Psoas muscle (tissue), 8 donors: Measurements from ENCODE around the gene COG5. TPM values are rescaled to one million over a fixed set of nuclear protein-coding genes. Genes with fewer than 3 reads are reported as not detected.

Experiments
- ATAC-seq, 4 donors: fragments of 200-7000 bp; cut with Tn5 transposase; one replicate each; pipeline ENCODE4 v1.9.1; 2020; ENCODE audit warnings: moderate library complexity in 3 of 4, mild to moderate bottlenecking in 2 of 4
- DNase-seq, 2 donors: peaks; one replicate each; pipeline ENCODE4 v3.0.0-alpha.2; 2020
- H3K27ac ChIP-seq: fragments of 200-600 bp; one replicate; pipeline ENCODE4 v1.8.0; 2022
- H3K27me3 ChIP-seq, 3 donors: fragments of 200-600 bp in 1 of 3; one replicate each; pipeline versions ENCODE4 v1.6.1 to v1.8.0; 2013 to 2022; ENCODE audit warnings: low read length in 2 of 3, mild to moderate bottlenecking in 2 of 3, moderate library complexity in 1 of 3; ENCODE audit not compliant: insufficient read depth in 3 of 3
- H3K36me3 ChIP-seq, 2 donors: fragments of 200-600 bp in 1 of 2; one replicate each; pipeline versions ENCODE4 v1.6.1 to v1.8.0; 2013 to 2022; ENCODE audit warnings: low read depth in 1 of 2, mild to moderate bottlenecking in 1 of 2, moderate library complexity in 1 of 2; ENCODE audit not compliant: insufficient read depth in 1 of 2
- H3K4me1 ChIP-seq: fragments of 200-600 bp; one replicate; pipeline ENCODE4 v1.8.0; 2022
- H3K4me3 ChIP-seq: fragments of 200-600 bp; one replicate; pipeline ENCODE4 v1.8.0; 2022; ENCODE audit warnings: mild to moderate bottlenecking
- H3K9me3 ChIP-seq: fragments of 200-600 bp; one replicate; pipeline ENCODE4 v1.8.0; 2022
- WGBS, 3 donors: extraction: QIAGEN DNeasy Blood & Tissue Kit; methylation state at CpG; one replicate each; pipeline versions ENCODE4 v1.1.6 to v1.1.7; 2013; 5-methylcytosine and 5-hydroxymethylcytosine counted together
- intact Hi-C, 2 donors: fragments of 100-400 bp; cut with DNase I; formaldehyde crosslinking; loops; one replicate each; pipeline versions ENCODE4 v1.11.0 to v1.14.2; 2022
- polyA plus RNA-seq, 3 donors: library from polyadenylated mRNA; stranded (reverse); fragments of 200-250 nt; gene quantifications; one replicate each; pipeline ENCODE4 v1.2.3, GENCODE V29; 2013
- total RNA-seq, 4 donors: library from RNA; stranded (reverse); fragmentation: NEBNext Ultra II Directional in 2 of 4; extraction: Animal tissue kit (Norgen Biotek cat#: 25700) in 2 of 4; gene quantifications; one replicate each; pipeline versions ENCODE4 v1.2.1 to v1.2.4, GENCODE V29; 2021 to 2023
- TF ChIP-seq, protein P1 (sequence below): fragments of 200-600 bp; IDR thresholded peaks from one replicate; pipeline ENCODE4 v1.8.0; 2022; ENCODE audit warnings: antibody characterized with exemption
- donor health status: healthy with polysubstance abuse.
- donor health status: DM: no; HTN: no; CAD: no; lungs with moderate emphysema.
- donor health status: Bipolar disorder and iron deficiency.
- donor health status: healthy.
- donor health status: DM: yes; HTN: yes; CAD: no.
- donor health status: DM: no; HTN: no; CAD: no.
- donor health status: DM: no; HTN: no; CAD: no.
- donor health status: DM: yes; HTN: yes; CAD: no.

The COG5 gene
- total and polyA plus RNA-seq, 7 donors: 4.8 to 35.1 (median 18.8) TPM

GRCh38 chr7:107494884-107495283 lies 68.8 kb downstream of the COG5 start:
- 83 to 93% (median 92%) methylated on average over 6 of the region's 6 CpGs for WGBS, 3 donors
- ATAC-seq (no peak), DNase-seq (no peak)
- H3K9me3 ChIP-seq: no peaks in the 10 kb centered on the region
- H3K4me1 ChIP-seq: peaks cover 10% of the 10 kb centered on the region
- intact Hi-C loops: no loop called here
- H3K27ac ChIP-seq: no peak overlapping the region
- no peaks in the 10 kb centered on the region for H3K36me3 ChIP-seq
- no peaks in the 10 kb centered on the region for H3K27me3 ChIP-seq
- no peak overlapping the region for H3K4me3 ChIP-seq
- TF ChIP-seq, protein P1, sequence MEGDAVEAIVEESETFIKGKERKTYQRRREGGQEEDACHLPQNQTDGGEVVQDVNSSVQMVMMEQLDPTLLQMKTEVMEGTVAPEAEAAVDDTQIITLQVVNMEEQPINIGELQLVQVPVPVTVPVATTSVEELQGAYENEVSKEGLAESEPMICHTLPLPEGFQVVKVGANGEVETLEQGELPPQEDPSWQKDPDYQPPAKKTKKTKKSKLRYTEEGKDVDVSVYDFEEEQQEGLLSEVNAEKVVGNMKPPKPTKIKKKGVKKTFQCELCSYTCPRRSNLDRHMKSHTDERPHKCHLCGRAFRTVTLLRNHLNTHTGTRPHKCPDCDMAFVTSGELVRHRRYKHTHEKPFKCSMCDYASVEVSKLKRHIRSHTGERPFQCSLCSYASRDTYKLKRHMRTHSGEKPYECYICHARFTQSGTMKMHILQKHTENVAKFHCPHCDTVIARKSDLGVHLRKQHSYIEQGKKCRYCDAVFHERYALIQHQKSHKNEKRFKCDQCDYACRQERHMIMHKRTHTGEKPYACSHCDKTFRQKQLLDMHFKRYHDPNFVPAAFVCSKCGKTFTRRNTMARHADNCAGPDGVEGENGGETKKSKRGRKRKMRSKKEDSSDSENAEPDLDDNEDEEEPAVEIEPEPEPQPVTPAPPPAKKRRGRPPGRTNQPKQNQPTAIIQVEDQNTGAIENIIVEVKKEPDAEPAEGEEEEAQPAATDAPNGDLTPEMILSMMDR: no peak

GRCh38 chr7:107494315-107494751 lies 69.4 kb downstream of the COG5 start:
- H3K27ac ChIP-seq: no peak overlapping the region
- H3K27me3 ChIP-seq: no peaks in the 10 kb centered on the region
- H3K4me3 ChIP-seq: no peak overlapping the region
- WGBS, 3 donors: 71 to 76% (median 73%) methylated on average over 3 of the region's 3 CpGs
- TF ChIP-seq, protein P1: no peak
- intact Hi-C loops: no loop called here
- no peak for DNase-seq
- no peaks in the 10 kb centered on the region for H3K9me3 ChIP-seq
- H3K4me1 ChIP-seq: peaks cover 10% of the 10 kb centered on the region
- H3K36me3 ChIP-seq: no peaks in the 10 kb centered on the region
- ATAC-seq: peak in 1 of 4 donors; percentile 39

DNA sequence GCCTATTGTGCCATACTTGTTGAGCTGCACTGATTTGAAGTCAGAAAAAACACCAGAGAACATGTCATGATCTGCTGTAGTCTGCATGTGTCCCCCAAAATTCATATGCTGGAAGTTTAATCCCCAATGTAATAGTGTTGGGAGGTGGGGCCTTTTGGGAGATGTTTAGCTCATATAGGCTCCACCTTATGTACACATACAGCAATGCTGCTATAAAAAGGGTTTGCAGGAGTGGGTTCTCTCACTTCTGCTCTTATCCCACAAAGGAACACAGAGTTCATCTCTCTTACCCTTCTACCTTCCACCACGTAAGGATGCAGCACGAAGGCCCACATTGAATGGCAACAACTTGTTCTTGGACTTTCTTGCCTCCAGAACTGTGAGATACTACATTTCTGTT lies 70.8 kb downstream of the COG5 start:
- Histone ChIP-seq H3K36me3 (no peaks in the 10 kb centered on the region), H3K27me3 (no peaks in the 10 kb centered on the region), H3K27ac (no peak overlapping the region), H3K4me3 (no peak overlapping the region), H3K4me1 (peaks cover 10% of the 10 kb centered on the region), H3K9me3 (no peaks in the 10 kb centered on the region)
- 97 to 100% (median 98%) methylated on average over 2 of the region's 2 CpGs for WGBS, 3 donors
- no peak for ATAC-seq
- intact Hi-C loops: no loop called here
- DNase-seq: no peak
- TF ChIP-seq, protein P1: no peak

- ATAC-seq (no peak), DNase-seq (no peak)
- Histone ChIP-seq H3K4me1 (no peaks in the 10 kb centered on the region), H3K36me3 (no peaks in the 10 kb centered on the region), H3K4me3 (no peak overlapping the region), H3K9me3 (no peaks in the 10 kb centered on the region), H3K27me3 (no peaks in the 10 kb centered on the region), H3K27ac (no peak overlapping the region)
- intact Hi-C loops: no loop called here
- TF ChIP-seq, protein P1: no peak
- 88 to 92% (median 91%) methylated on average over 3 of the region's 3 CpGs for WGBS, 3 donors
These were observed 77.7 kb downstream of the COG5 start for GRCh38 chr7:107486041-107486440.

- no peak for DNase-seq
- TF ChIP-seq, protein P1: no peak
- H3K27ac ChIP-seq: no peak overlapping the region
- no peak overlapping the region for H3K4me3 ChIP-seq
- H3K36me3 ChIP-seq: no peaks in the 10 kb centered on the region
- no peaks in the 10 kb centered on the region for H3K4me1 ChIP-seq
- no peak for ATAC-seq
- no peaks in the 10 kb centered on the region for H3K9me3 ChIP-seq
- intact Hi-C loops: no loop called here
- 96 to 100% (median 98%) methylated on average over 1 of the region's 1 CpG for WGBS, 3 donors
- H3K27me3 ChIP-seq: no peaks in the 10 kb centered on the region
These were observed 81.1 kb downstream of the COG5 start for GRCh38 chr7:107482571-107482970.
